LNCaP clone FGC (cell line): ENCODE measurements around the gene CEP152.

Experiments
- DNase-seq: peaks from one replicate; pipeline ENCODE4 v3.0.0-alpha.2; 2011; ENCODE audit warnings: low read depth
- H3K4me3 ChIP-seq: 2 replicates; pipeline ENCODE4 v1.5.1; 2011; ENCODE audit warnings: mild to moderate bottlenecking, low read depth, low read length, control low read depth
- TF ChIP-seq, protein P1 (sequence below): IDR thresholded peaks from 2 replicates; pipeline ENCODE4 v1.5.1; 2012; ENCODE audit warnings: mild to moderate bottlenecking; ENCODE audit not compliant: control insufficient read depth, insufficient read depth; ENCODE audit errors: extremely low read depth

The CEP152 gene

DNA sequence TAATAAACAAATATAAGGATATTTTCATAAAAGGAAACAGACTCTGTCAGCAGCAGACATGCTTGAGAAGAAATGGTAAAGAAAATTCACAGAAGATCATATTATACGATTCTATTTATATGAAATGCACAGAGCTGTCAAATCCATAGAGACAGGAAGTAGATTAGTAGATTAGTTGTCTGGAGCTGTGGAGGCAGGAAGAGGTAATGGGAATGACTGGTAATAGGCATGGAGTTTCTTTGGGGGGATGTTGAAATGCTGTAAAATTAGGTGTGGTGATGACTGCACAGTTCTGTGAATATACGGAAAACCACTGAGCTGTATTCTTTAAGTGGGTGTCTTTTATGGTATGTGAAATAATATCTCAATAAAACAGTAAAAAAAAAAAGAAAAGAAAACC lies 35.3 kb downstream of the CEP152 start:
- TF ChIP-seq, protein P1, sequence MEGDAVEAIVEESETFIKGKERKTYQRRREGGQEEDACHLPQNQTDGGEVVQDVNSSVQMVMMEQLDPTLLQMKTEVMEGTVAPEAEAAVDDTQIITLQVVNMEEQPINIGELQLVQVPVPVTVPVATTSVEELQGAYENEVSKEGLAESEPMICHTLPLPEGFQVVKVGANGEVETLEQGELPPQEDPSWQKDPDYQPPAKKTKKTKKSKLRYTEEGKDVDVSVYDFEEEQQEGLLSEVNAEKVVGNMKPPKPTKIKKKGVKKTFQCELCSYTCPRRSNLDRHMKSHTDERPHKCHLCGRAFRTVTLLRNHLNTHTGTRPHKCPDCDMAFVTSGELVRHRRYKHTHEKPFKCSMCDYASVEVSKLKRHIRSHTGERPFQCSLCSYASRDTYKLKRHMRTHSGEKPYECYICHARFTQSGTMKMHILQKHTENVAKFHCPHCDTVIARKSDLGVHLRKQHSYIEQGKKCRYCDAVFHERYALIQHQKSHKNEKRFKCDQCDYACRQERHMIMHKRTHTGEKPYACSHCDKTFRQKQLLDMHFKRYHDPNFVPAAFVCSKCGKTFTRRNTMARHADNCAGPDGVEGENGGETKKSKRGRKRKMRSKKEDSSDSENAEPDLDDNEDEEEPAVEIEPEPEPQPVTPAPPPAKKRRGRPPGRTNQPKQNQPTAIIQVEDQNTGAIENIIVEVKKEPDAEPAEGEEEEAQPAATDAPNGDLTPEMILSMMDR, result no peak
- no peak for DNase-seq
- H3K4me3 ChIP-seq, result no peak overlapping the region

DNA sequence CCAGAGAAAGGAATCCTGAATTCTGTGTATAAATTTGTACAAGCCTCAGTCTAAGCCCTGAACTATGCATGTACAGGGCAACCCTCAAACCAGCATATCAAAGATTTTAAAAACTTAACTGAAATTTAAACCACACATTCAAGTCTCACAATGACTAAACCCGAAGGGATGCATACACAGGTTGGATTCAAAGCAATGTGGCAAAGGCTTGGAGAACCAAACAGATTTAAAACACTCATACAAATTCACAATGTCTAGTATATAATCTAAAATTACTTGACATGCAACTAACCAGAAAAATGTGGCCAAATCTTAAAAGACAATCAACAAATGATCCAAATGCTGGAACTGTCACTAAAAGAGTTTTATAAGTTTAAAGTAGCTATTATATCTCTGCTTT lies 36.4 kb downstream of the CEP152 start:
- TF ChIP-seq, protein P1, result no peak
- no peak for DNase-seq
- H3K4me3 ChIP-seq, result no peak overlapping the region

DNA sequence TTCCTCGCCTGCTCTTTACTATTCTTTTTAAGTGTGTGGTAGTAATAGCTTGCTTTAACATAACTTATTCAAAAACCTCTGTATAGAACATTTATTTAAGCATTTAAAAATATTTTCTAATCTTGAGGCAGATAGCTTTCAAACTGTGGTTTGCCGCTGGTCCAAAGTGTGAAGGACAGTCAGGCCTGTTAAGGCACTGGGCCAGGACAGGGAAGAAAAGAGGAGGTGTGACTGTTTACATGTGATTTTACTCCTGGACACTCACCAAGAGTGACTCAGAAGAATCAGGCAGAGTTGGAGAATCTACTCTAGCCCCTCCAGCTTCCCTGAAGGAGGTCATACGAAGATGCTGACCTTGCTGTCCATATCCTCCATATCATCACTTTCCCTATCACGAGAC lies 44.7 kb downstream of the CEP152 start:
- peak; percentile 72 for DNase-seq
- no peak overlapping the region for H3K4me3 ChIP-seq
- TF ChIP-seq, protein P1, result no peak

DNA sequence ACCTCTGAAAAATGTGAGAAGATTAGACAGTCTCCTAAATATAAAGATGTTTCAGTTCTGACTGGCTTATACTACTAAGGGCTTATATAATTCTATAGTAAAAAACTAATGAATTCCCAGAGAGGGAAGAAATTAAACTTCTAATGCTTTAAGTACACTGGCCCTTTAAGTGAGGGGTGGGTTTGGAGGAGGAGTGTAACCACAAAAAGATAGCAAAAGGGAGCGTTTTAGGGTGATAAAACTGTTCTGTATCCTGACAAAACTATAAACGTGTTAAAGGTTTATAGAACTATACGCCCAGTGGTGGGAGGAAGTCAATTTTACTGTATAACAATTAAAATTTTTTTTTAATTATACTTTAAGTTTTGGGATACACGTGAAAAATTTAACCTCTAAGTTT lies 45.8 kb downstream of the CEP152 start:
- H3K4me3 ChIP-seq, result no peak overlapping the region
- no peak for DNase-seq
- TF ChIP-seq, protein P1, result no peak

DNA sequence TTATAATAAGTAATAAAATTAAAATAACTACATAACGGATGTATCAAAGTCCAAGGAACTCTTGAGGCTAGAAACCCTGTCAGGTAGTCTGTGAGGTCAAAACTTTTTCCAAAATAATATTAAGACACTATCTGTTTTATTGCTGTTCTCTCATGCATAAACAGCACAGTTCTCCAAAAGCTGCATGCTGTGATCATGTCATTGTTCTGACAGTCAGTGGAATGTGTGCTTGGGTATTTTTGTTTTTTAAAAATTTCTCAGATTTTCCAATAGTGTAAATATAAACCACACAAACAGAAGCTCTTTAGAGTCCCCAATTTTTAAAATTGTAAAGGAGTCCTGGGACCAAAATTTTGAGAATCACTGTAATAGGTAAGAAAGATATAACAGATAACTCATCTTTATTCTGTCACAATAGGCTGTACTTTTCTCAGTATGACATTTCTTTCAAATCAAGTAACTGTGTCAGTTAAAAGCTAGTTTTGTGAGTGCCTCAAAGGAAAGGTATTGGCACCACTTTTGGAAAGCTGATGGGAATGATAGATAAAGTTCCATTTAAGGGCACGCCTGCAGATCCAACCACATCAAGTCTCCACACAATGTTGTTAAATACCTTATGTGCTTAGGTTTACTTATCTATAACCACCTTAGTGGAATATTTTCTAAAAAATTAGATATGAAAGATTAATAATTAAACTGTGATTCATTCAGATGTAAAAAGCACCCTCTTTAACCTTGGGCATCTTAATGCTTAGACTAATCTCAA lies 49.3 kb downstream of the CEP152 start:
- H3K4me3 ChIP-seq, result no peak overlapping the region
- TF ChIP-seq, protein P1, result no peak
- DNase-seq, result no peak

DNA sequence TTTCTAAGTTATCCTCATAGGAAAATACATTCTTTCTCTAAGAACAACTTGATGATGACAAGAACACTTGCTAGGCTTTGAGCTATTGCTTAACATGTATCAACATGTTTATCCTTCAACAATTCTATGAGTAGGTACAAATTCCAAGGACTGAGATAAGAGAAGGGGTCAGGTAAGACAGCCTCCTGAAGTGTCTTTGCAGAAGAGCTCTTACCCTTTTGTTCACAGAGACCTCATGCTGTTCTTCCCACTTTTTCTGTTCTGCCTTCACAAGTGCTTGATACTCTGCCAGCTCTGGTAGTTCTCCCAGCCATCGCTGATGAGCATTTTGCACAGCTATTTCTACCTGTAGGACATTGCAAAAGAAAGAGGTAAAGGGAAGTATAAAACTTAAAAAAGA lies 50.9 kb downstream of the CEP152 start:
- no peak for DNase-seq
- TF ChIP-seq, protein P1, result no peak
- no peak overlapping the region for H3K4me3 ChIP-seq

DNA sequence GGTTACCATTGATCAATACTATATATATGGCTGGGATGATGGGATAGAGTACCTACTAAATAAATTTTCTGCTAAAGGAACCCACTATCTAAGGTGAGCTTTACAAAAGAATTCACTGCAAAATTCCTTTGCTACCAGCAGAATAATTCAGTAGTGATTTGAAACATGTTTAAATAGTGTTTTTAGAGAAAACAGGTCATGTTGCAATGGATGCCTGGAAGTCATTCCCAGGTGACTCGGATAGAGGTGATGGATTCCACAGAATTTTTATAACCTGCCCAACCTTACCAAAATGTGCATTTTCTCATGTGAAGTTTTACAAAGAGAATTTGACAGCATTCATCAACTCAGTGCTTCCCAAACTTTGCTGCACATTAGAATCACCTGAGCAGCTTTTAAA lies 53.2 kb downstream of the CEP152 start:
- no peak overlapping the region for H3K4me3 ChIP-seq
- DNase-seq, result no peak
- TF ChIP-seq, protein P1, result no peak
